ENCODE results near the gene ZNF319. TPM values are rescaled to one million over a fixed set of nuclear protein-coding genes. Genes with fewer than 3 reads are reported as not detected.

The ZNF319 gene
- total and polyA plus RNA-seq, 7 donors: 2.0 to 8.8 (median 6.6) TPM

DNA sequence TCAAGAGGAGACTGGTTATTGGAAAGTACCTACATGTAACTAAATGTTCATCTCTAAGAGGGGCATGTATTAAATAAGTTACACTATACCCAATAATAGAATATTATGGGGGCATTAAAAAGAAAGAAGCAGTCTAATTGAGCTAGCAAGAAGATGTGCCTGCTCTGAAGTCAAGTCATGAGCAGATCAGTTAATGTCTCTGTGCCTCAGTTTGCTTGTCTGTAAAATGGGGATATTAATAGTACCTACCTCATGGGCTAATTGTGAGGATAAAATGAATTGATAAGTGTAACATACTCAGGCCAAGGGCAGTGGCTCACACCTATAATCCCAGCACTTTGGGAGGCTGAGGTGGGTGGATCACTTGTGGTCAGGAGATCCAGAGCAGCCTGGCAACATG lies 32.6 kb downstream of the ZNF319 start:
- Histone ChIP-seq H3K4me1 (no peaks in the 10 kb centered on the region), H3K27ac (no peak overlapping the region), H3K9me3 (no peaks in the 10 kb centered on the region), H3K4me3 (no peak overlapping the region), H3K27me3 (ENCODE audit: insufficient read depth in 3 of 3, low read length in 2 of 3) (peaks cover 0 to 1% (median 0%) of the 10 kb centered on the region in 3 donors), H3K36me3 (ENCODE audit: insufficient read depth in 1 of 2, low read depth in 1 of 2) (no peaks in the 10 kb centered on the region)
- no peak for TF ChIP-seq CTCF (IDR thresholded peaks at IDR 0.05)
- intact Hi-C loops (cut with DNase I): no loop called here
- ATAC-seq (no peak), DNase-seq (peak in 1 of 2 donors; percentile 4)

GRCh38 chr16:57966986-57967385 lies 33.5 kb downstream of the ZNF319 start:
- no peak for ATAC-seq

DNA sequence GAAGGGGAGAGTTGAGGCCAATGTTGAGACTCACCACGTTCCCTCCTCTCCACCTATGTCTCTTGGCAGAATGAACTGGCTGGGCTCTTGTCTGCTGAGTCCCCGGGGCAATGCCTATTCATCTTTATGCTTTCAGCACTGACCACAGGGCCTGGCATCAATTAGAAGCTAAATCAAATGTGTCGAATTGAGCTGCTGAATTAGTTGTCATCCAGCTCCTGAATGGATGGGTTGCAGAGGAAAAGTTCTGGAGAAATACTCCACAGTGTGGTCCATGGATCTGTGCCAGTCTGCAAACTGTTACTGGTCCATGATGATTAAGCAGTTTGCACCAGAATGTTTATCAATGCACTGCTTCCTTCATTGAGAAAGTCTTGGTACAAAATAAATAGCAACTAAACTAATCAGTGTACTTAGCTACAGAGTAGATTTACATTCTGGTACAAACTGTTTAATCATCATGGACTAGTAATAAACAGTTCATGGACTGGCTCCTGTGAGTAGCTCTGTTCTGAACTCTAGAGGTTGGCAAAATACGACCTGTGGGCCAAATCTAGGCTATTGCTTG lies 34.2 kb downstream of the ZNF319 start:
- H3K36me3 ChIP-seq (ENCODE audit: insufficient read depth in 1 of 2, low read depth in 1 of 2): no peaks in the 10 kb centered on the region
- no peak overlapping the region for H3K4me3 ChIP-seq
- H3K9me3 ChIP-seq: no peaks in the 10 kb centered on the region
- ATAC-seq (no peak), DNase-seq (no peak)
- TF ChIP-seq CTCF (IDR thresholded peaks at IDR 0.05): no peak
- H3K27me3 ChIP-seq (ENCODE audit: insufficient read depth in 3 of 3, low read length in 2 of 3): peaks cover 0 to 1% (median 0%) of the 10 kb centered on the region in 3 donors
- intact Hi-C loops (cut with DNase I): no loop called here
- 31 to 36% (median 33%) methylated on average over 4 of the region's 4 CpGs for WGBS, 3 donors
- H3K27ac ChIP-seq: no peak overlapping the region
- no peaks in the 10 kb centered on the region for H3K4me1 ChIP-seq

More at GRCh38 chr16:57966986-57967385, 33.5 kb downstream of the ZNF319 start:
- intact Hi-C loops (cut with DNase I): no loop called here
- no peak for DNase-seq
- TF ChIP-seq CTCF (IDR thresholded peaks at IDR 0.05): no peak
- H3K27me3 ChIP-seq (ENCODE audit: insufficient read depth in 3 of 3, low read length in 2 of 3): peaks cover 0 to 1% (median 0%) of the 10 kb centered on the region in 3 donors
- no peak overlapping the region for H3K4me3 ChIP-seq
- WGBS, 3 donors: 81 to 88% (median 84%) methylated on average over 9 of the region's 9 CpGs
- H3K4me1 ChIP-seq: no peaks in the 10 kb centered on the region
- H3K36me3 ChIP-seq (ENCODE audit: insufficient read depth in 1 of 2, low read depth in 1 of 2): no peaks in the 10 kb centered on the region
- H3K27ac ChIP-seq: no peak overlapping the region
- H3K9me3 ChIP-seq: no peaks in the 10 kb centered on the region

GRCh38 chr16:57964157-57964700 lies 36.2 kb downstream of the ZNF319 start:
- TF ChIP-seq CTCF (IDR thresholded peaks at IDR 0.05): no peak
- no peaks in the 10 kb centered on the region for H3K9me3 ChIP-seq
- H3K4me1 ChIP-seq: no peaks in the 10 kb centered on the region
- intact Hi-C loops (cut with DNase I): no loop called here
- H3K27ac ChIP-seq: no peak overlapping the region
- WGBS, 3 donors: 75 to 84% (median 83%) methylated on average over 10 of the region's 10 CpGs
- no peak overlapping the region for H3K4me3 ChIP-seq
- H3K36me3 ChIP-seq (ENCODE audit: insufficient read depth in 1 of 2, low read depth in 1 of 2): no peaks in the 10 kb centered on the region
- DNase-seq (no peak), ATAC-seq (no peak)
- H3K27me3 ChIP-seq (ENCODE audit: insufficient read depth in 3 of 3, low read length in 2 of 3): peaks cover 0 to 1% (median 0%) of the 10 kb centered on the region in 3 donors

DNA sequence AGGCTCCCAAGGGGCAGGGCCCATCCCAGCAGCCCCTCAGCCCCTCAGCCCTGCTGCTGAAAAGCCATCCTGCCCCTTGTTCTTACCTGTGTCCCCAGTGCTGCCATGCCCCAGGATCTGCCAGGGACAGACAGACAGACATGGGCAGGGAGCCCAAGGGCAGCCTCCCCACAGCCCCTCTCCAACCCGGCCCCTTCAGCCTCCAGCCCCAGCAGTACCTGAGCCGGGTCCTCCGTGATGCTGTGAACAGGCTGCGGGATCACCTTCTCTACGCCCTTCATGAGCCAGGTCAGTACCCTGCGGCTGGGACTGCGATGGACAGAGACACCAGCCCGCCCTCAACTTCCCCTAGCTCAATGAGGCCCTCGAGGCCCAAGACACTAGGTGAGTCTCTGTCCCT lies 37.7 kb downstream of the ZNF319 start:
- H3K27me3 ChIP-seq (ENCODE audit: insufficient read depth in 3 of 3, low read length in 2 of 3): peaks cover 0 to 1% (median 0%) of the 10 kb centered on the region in 3 donors
- no peak overlapping the region for H3K4me3 ChIP-seq
- intact Hi-C loops (cut with DNase I): no loop called here
- no peaks in the 10 kb centered on the region for H3K9me3 ChIP-seq
- 74 to 85% (median 77%) methylated on average over 9 of the region's 9 CpGs for WGBS, 3 donors
- H3K36me3 ChIP-seq (ENCODE audit: insufficient read depth in 1 of 2, low read depth in 1 of 2): no peaks in the 10 kb centered on the region
- H3K27ac ChIP-seq: no peak overlapping the region
- no peak for ATAC-seq
- no peak for DNase-seq
- no peak for TF ChIP-seq CTCF (IDR thresholded peaks at IDR 0.05)
- H3K4me1 ChIP-seq: no peaks in the 10 kb centered on the region

All from psoas muscle (tissue), 8 donors.